ENCODE measurements around the gene CAV1. TPM values are rescaled to one million over a fixed set of nuclear protein-coding genes. Genes with fewer than 3 reads are reported as not detected.

CAV1 gene
- total RNA-seq, 1 donor: 887 TPM

GRCh38 chr7:116545411-116545993 is 20.7 kb downstream of the CAV1 start:
- no peak for TF ChIP-seq CTCF (IDR thresholded peaks at IDR 0.05; ENCODE audit: insufficient read depth, low read depth, low read length)
- DNase-seq (ENCODE audit: low read depth): peak; percentile 58
- no peak overlapping the region for H3K4me3 ChIP-seq (ENCODE audit: low read depth, low read length)

- no peak for DNase-seq (ENCODE audit: low read depth)
- TF ChIP-seq CTCF (IDR thresholded peaks at IDR 0.05; ENCODE audit: insufficient read depth, low read depth, low read length): no peak
These were observed 21.2 kb downstream of the CAV1 start for GRCh38 chr7:116546054-116546453.

GRCh38 chr7:116546916-116547315 is 22.1 kb downstream of the CAV1 start:
- no peak overlapping the region for H3K4me3 ChIP-seq (ENCODE audit: low read depth, low read length)
- DNase-seq (ENCODE audit: low read depth): no peak

More at GRCh38 chr7:116546054-116546453, 21.2 kb downstream of the CAV1 start:
- H3K4me3 ChIP-seq (ENCODE audit: low read depth, low read length): no peak overlapping the region

GRCh38 chr7:116547347-116547746 is 22.5 kb downstream of the CAV1 start:
- peak; percentile 56 for DNase-seq (ENCODE audit: low read depth)
- TF ChIP-seq CTCF (IDR thresholded peaks at IDR 0.05; ENCODE audit: insufficient read depth, low read depth, low read length): no peak
- no peak overlapping the region for H3K4me3 ChIP-seq (ENCODE audit: low read depth, low read length)

More at GRCh38 chr7:116546916-116547315, 22.1 kb downstream of the CAV1 start:
- TF ChIP-seq CTCF (IDR thresholded peaks at IDR 0.05; ENCODE audit: insufficient read depth, low read depth, low read length): no peak

GRCh38 chr7:116548506-116548905 is 23.7 kb downstream of the CAV1 start:
- no peak overlapping the region for H3K4me3 ChIP-seq (ENCODE audit: low read depth, low read length)
- DNase-seq (ENCODE audit: low read depth): no peak
- TF ChIP-seq CTCF (IDR thresholded peaks at IDR 0.05; ENCODE audit: insufficient read depth, low read depth, low read length): no peak

- no peak overlapping the region for H3K4me3 ChIP-seq (ENCODE audit: low read depth, low read length)
- no peak for DNase-seq (ENCODE audit: low read depth)
These were observed 24.5 kb downstream of the CAV1 start for GRCh38 chr7:116549370-116549769.

More at GRCh38 chr7:116549370-116549769, 24.5 kb downstream of the CAV1 start:
- TF ChIP-seq CTCF (IDR thresholded peaks at IDR 0.05; ENCODE audit: insufficient read depth, low read depth, low read length): no peak
